Body of pancreas (tissue), 4 donors: ENCODE results near the gene CAPN5. TPM values are rescaled to one million over a fixed set of nuclear protein-coding genes. Genes with fewer than 3 reads are reported as not detected.

ENCODE experiments used
- ATAC-seq: fragments of 150-250 bp; one replicate; pipeline ENCODE4 v1.9.1; 2016
- DNase-seq, 4 donors: peaks; one replicate each; pipeline ENCODE4 v3.0.0-alpha.2; 2019
- H3K27ac ChIP-seq, 4 donors: fragments of 200-600 bp; sonication (generic); 1 replicate in 3 of 4; 2 replicates in 1 of 4; pipeline versions ENCODE4 v1.5.1 to v1.6.1; 2016 to 2019; ENCODE audit warnings: mild to moderate bottlenecking in 1 of 4, mixed read lengths in 1 of 4, moderate library complexity in 1 of 4
- H3K27me3 ChIP-seq, 2 donors: fragments of 200-600 bp; sonication (generic); one replicate each; pipeline ENCODE4 v1.6.0; 2016; ENCODE audit warnings: mild to moderate bottlenecking in 1 of 2
- H3K36me3 ChIP-seq, 2 donors: fragments of 200-600 bp; sonication (generic); replicated peaks in 1 of 2; 2 replicates each; pipeline ENCODE4 v1.5.1; 2016; ENCODE audit warnings: low read depth in 2 of 2; ENCODE audit not compliant: insufficient read depth in 1 of 2
- H3K4me1 ChIP-seq: fragments of 200-600 bp; sonication (generic); one replicate; pipeline ENCODE4 v1.6.0; 2016
- H3K4me3 ChIP-seq, 2 donors: fragments of 200-600 bp; sonication (generic); 1 replicate in 1 of 2; 2 replicates in 1 of 2; pipeline ENCODE4 v1.5.1; 2016 to 2019
- H3K9me3 ChIP-seq, 3 donors: fragments of 200-600 bp; sonication (generic); 1 replicate in 2 of 3; 2 replicates in 1 of 3; pipeline ENCODE4 v1.5.1; 2016
- POLR2A ChIP-seq, 3 donors: fragments of 450-650 bp; IDR thresholded peaks; one replicate each; pipeline ENCODE4 v1.6.1; 2016; ENCODE audit warnings: antibody characterized with exemption in 3 of 3, mild to moderate bottlenecking in 2 of 3
- WGBS, 2 donors: methylation state at CpG; one replicate each; pipeline ENCODE4 v1.1.5; 2017; 5-methylcytosine and 5-hydroxymethylcytosine counted together
- intact Hi-C: fragments of 100-400 bp; cut with DNase I; formaldehyde crosslinking; loops from one replicate; pipeline ENCODE4 v1.15.1; 2023
- total RNA-seq, 2 donors: library from RNA; depleted of rRNA; stranded (reverse); fragments of >200 nt; gene quantifications; one replicate each; pipeline ENCODE4 v1.1.0, GENCODE V29; 2016
- TF ChIP-seq, protein P1 (sequence below), 7 experiments: fragments of 450-650 bp in 4 of 7; fragments of 200-600 bp in 3 of 7; sonication (generic) in 3 of 7; IDR thresholded peaks; one replicate each; pipeline ENCODE4 v1.5.1; 2016 to 2019; ENCODE audit warnings: antibody characterized with exemption in 7 of 7

CAPN5 gene
- total RNA-seq, 2 donors from 2014 or later = 7.8 to 13.8 TPM

DNA sequence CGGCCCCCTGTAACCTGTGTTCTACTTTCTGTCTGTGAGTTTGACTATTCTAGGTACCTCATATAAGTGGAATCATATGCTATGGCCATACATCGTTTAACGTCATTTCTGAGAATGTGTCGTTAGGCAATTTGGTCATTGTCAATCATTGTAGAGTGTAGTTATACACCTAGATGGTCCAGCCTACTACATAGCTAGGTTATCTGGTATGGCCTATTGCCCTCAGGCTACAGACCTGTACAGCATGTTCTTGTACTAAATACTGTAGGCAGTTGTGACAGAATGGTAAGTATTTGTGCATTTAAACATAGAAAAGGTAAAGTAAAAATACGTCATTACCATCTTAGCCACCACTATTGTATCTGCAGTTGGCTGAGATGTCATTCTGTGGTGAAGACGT is 96.5 kb downstream of the CAPN5 start:
- intact Hi-C loops = no loop called here
- H3K27ac ChIP-seq = no peak overlapping the region
- ATAC-seq = no peak
- 77 to 82% methylated on average over 6 of the region's 6 CpGs for WGBS, 2 donors
- H3K36me3 ChIP-seq = no peaks in the 10 kb centered on the region
- DNase-seq = no peak
- H3K4me1 ChIP-seq = no peaks in the 10 kb centered on the region
- TF ChIP-seq POLR2A (IDR thresholded peaks at IDR 0.05) = no peak
- TF ChIP-seq, protein P1, sequence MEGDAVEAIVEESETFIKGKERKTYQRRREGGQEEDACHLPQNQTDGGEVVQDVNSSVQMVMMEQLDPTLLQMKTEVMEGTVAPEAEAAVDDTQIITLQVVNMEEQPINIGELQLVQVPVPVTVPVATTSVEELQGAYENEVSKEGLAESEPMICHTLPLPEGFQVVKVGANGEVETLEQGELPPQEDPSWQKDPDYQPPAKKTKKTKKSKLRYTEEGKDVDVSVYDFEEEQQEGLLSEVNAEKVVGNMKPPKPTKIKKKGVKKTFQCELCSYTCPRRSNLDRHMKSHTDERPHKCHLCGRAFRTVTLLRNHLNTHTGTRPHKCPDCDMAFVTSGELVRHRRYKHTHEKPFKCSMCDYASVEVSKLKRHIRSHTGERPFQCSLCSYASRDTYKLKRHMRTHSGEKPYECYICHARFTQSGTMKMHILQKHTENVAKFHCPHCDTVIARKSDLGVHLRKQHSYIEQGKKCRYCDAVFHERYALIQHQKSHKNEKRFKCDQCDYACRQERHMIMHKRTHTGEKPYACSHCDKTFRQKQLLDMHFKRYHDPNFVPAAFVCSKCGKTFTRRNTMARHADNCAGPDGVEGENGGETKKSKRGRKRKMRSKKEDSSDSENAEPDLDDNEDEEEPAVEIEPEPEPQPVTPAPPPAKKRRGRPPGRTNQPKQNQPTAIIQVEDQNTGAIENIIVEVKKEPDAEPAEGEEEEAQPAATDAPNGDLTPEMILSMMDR (IDR thresholded peaks at IDR 0.05) = no peak
- no peaks in the 10 kb centered on the region for H3K27me3 ChIP-seq
- no peak overlapping the region for H3K4me3 ChIP-seq
- H3K9me3 ChIP-seq = no peaks in the 10 kb centered on the region

DNA sequence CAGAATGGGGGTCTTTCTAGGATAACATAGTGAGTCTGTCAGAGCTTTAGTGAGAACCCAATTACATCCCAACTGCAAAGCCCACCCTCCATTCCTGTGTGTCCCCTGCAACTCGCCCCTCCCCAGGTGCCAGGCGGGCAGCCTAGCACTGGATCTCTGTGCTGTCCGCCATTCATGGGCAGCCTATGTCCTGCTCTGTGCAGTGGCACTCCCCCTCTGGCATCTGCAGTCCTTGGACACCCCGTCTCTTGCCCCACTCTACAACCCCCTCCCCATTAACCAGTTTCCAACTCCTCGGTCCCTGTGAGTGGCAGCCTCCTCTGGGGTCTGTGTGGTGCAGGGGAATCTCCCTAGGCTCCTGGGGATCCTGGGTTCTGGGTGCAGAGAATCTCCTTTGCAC is 98.3 kb downstream of the CAPN5 start:
- intact Hi-C loops = no loop called here
- DNase-seq (no peak), ATAC-seq (no peak)
- Histone ChIP-seq H3K4me3 (no peak overlapping the region), H3K27ac (no peak overlapping the region), H3K36me3 (no peaks in the 10 kb centered on the region), H3K9me3 (no peaks in the 10 kb centered on the region), H3K27me3 (no peaks in the 10 kb centered on the region), H3K4me1 (no peaks in the 10 kb centered on the region)
- 78 to 80% methylated on average over 4 to 5 of the region's 5 CpGs for WGBS, 2 donors
- no peak for TF ChIP-seq POLR2A (IDR thresholded peaks at IDR 0.05)
- TF ChIP-seq, protein P1 (IDR thresholded peaks at IDR 0.05) = no peak

DNA sequence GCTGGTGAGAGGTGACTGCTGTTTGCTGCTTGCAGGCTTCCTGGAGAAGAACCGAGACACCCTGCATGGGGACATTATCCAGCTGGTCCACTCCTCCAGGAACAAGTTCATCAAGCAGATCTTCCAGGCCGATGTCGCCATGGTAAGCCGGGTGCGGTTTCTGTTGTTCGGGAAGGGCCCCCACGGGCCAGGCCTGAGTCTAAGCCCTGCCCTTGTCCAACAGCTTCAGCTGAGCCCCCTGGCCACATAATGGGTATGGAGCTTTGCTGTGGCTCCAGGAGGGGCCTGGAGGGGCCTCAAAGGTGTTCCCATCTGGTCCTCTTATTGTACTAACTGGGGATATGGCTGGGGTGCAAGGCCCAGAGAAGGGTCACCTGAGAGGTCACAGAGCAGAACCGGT is 99.2 kb downstream of the CAPN5 start:
- 92 to 100% methylated on average over 1 to 8 of the region's 8 CpGs for WGBS, 2 donors
- intact Hi-C loops = no loop called here
- no peak overlapping the region for H3K27ac ChIP-seq
- H3K4me3 ChIP-seq = no peak overlapping the region
- H3K36me3 ChIP-seq = no peaks in the 10 kb centered on the region
- ATAC-seq (no peak), DNase-seq (no peak)
- no peak for TF ChIP-seq POLR2A (IDR thresholded peaks at IDR 0.05)
- TF ChIP-seq, protein P1 (IDR thresholded peaks at IDR 0.05) = no peak
- no peaks in the 10 kb centered on the region for H3K9me3 ChIP-seq
- H3K4me1 ChIP-seq = no peaks in the 10 kb centered on the region
- H3K27me3 ChIP-seq = no peaks in the 10 kb centered on the region

DNA sequence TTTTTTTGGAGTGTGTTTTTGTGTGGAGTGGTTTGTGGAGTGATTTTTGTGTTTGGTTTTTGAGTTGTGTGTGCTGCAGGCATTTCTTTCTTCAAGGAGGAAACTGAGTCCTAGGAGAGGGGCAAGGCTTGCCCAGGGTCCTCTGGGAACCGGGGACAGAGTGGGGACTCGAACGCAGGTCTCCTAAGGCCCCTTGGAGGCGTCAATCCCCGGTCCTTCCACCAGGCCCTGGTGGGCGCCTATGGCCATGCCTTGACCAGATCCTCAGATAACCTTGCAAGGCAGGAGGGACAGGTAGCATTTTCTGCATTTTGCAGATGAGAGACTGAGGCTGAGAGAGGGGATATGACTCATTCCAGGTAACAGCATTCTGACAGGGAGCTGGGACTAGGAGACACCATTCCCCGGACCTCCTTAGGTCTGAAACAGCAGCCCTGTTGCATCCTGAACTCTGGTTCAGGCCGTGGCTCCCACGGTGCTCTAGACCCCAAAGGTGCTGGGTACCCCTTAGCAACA is 100.4 kb downstream of the CAPN5 start:
- Histone ChIP-seq H3K4me1 (no peaks in the 10 kb centered on the region), H3K36me3 (no peaks in the 10 kb centered on the region), H3K27ac (no peak overlapping the region), H3K9me3 (no peaks in the 10 kb centered on the region), H3K27me3 (no peaks in the 10 kb centered on the region), H3K4me3 (no peak overlapping the region)
- TF ChIP-seq POLR2A (IDR thresholded peaks at IDR 0.05) = no peak
- TF ChIP-seq, protein P1 (IDR thresholded peaks at IDR 0.05) = no peak
- intact Hi-C loops = no loop called here
- no peak for ATAC-seq
- 88 to 90% methylated on average over 9 of the region's 9 CpGs for WGBS, 2 donors
- no peak for DNase-seq

DNA sequence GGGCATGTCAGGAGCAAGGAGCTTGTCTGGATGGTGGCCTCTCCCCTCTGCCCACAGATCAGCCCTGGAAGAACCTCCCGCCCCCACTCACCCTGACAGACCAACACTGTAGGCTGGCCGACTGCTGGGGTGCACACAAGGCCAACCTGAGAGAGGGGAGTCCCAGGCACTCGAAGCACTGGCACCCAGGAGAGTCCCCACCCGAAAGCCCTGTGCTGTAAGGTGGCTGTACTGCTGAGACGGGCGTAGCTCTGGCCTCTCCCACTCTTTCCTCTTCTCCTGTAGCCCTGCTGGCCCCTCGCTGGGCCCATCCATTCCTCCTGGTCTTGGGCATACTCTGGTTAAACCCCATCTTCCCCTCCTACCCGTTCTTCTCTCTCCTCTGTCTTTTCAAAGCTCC is 101.0 kb downstream of the CAPN5 start:
- Histone ChIP-seq H3K27me3 (no peaks in the 10 kb centered on the region), H3K36me3 (no peaks in the 10 kb centered on the region), H3K4me3 (no peak overlapping the region), H3K9me3 (no peaks in the 10 kb centered on the region), H3K4me1 (no peaks in the 10 kb centered on the region), H3K27ac (no peak overlapping the region)
- no peak for DNase-seq
- no peak for ATAC-seq
- TF ChIP-seq, protein P1 (IDR thresholded peaks at IDR 0.05) = no peak
- TF ChIP-seq POLR2A (IDR thresholded peaks at IDR 0.05) = no peak
- intact Hi-C loops = no loop called here
- WGBS, 2 donors = 82 to 88% methylated on average over 7 to 8 of the region's 8 CpGs
